HG02798 (cell line): ENCODE results near the gene SH2D7.
A peak's percentile ranks its signal among the peaks of the same experiment; 100 is the strongest.
"Not testable (repeated sequence)": the region's sequence is repeated elsewhere in the genome, so short reads cannot be mapped to it uniquely, and the experiment has no call there.

Experiments
- ATAC-seq: cut with Tn5 transposase; IDR thresholded peaks from one replicate; pipeline ENCODE4 v1.9.1; 2021; ENCODE audit warnings: mild to moderate bottlenecking; ENCODE audit not compliant: unreplicated experiment, poor library complexity

SH2D7 gene

GRCh38 chr15:78129751-78130287, 37.5 kb downstream of the SH2D7 start:
- ATAC-seq = no peak

GRCh38 chr15:78130466-78131294, 38.3 kb downstream of the SH2D7 start:
- peak; percentile 30 for ATAC-seq

GRCh38 chr15:78131295-78132061, 39.1 kb downstream of the SH2D7 start, which contains the start of gene CIB2:
CIB2 (minus strand) TSS chr15:78131445; CDS start chr15:78131215, 230 bp downstream.
- peak; percentile 85 for ATAC-seq

GRCh38 chr15:78133801-78134200, 41.4 kb downstream of the SH2D7 start:
- ATAC-seq = no peak

GRCh38 chr15:78139578-78139977, 47.2 kb downstream of the SH2D7 start:
- ATAC-seq = no peak

GRCh38 chr15:78140292-78140691, 47.9 kb downstream of the SH2D7 start:
- ATAC-seq = no peak

- ATAC-seq = no peak
Observed at GRCh38 chr15:78142332-78142731, 50.0 kb downstream of the SH2D7 start.

- ATAC-seq = no peak
Observed at GRCh38 chr15:78146425-78147154, 54.2 kb downstream of the SH2D7 start.

- no peak for ATAC-seq
Observed at GRCh38 chr15:78147566-78147965, 55.2 kb downstream of the SH2D7 start.

GRCh38 chr15:78148392-78149067, 56.2 kb downstream of the SH2D7 start:
- ATAC-seq = no peak

- ATAC-seq = peak; percentile 89
Observed at GRCh38 chr15:78149068-78149804, 56.9 kb downstream of the SH2D7 start, which contains the start of gene IDH3A. IDH3A (plus strand) TSS chr15:78149362; CDS start chr15:78149404, 42 bp downstream.

- ATAC-seq = no peak
Observed at GRCh38 chr15:78149805-78150751, 57.7 kb downstream of the SH2D7 start.

GRCh38 chr15:78151075-78151474, 58.7 kb downstream of the SH2D7 start:
- not testable (repeated sequence) for ATAC-seq
